HG02642 (cell line): ENCODE measurements around the gene ARMC8.

Experiments
- ATAC-seq: cut with Tn5 transposase; IDR thresholded peaks from one replicate; pipeline ENCODE4 v1.9.1; 2021; ENCODE audit warnings: mild to moderate bottlenecking; ENCODE audit not compliant: unreplicated experiment, poor library complexity

The ARMC8 gene

GRCh38 chr3:138338244-138338643 lies 151.1 kb downstream of the ARMC8 start:
- no peak for ATAC-seq

GRCh38 chr3:138338811-138339210 lies 151.7 kb downstream of the ARMC8 start:
- ATAC-seq: no peak

- ATAC-seq: no peak
Observed at GRCh38 chr3:138340511-138340910, 153.4 kb downstream of the ARMC8 start.

GRCh38 chr3:138344754-138345153 lies 157.7 kb downstream of the ARMC8 start:
- no peak for ATAC-seq
